ENCODE data around the gene PLXNA4. TPM values are rescaled to one million over a fixed set of nuclear protein-coding genes. Genes with fewer than 3 reads are reported as not detected.

PLXNA4 gene
- total RNA-seq, 1 experiment from 2014 or later = 0.81 TPM

DNA sequence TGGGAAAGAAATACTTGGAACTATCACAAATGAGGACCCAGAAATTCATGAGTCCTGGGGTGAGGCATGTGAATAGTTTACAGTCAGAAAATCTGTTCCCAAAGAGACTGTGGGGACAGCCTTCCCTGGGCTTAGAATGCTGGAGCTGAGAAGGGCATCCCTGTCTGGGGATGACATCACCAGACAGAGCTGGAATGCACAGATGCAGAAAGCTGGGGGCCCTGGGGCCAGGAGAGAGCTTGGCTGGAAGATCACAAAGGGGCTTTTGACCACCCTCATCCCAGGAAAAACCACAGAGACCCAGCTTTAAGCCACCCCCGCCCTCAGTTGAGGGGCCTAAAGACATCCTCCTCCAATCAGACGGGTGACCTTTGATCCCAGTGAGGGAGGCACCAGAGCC is 264.5 kb downstream of the PLXNA4 start:
- Mint-ChIP-seq H3K4me1 (no peaks in the 10 kb centered on the region), H3K9me3 (peaks cover 6% of the 10 kb centered on the region), H3K27ac (no peak overlapping the region), H3K27me3 (ENCODE audit: low read depth) (no peaks in the 10 kb centered on the region; the same call in none of the 2 replicates), H3K4me3 (no peak overlapping the region), H3K36me3 (peaks cover 1% of the 10 kb centered on the region)
- TF ChIP-seq IRF2 (CRISPR knock-in tag; IDR thresholded peaks at IDR 0.05; ENCODE audit: borderline replicate concordance, low read depth) = no peak
- no peak for TF ChIP-seq ZBTB43 (CRISPR knock-in tag; IDR thresholded peaks at IDR 0.05)
- TF ChIP-seq RORB (CRISPR knock-in tag; IDR thresholded peaks at IDR 0.05) = no peak
- TF ChIP-seq, protein P1, sequence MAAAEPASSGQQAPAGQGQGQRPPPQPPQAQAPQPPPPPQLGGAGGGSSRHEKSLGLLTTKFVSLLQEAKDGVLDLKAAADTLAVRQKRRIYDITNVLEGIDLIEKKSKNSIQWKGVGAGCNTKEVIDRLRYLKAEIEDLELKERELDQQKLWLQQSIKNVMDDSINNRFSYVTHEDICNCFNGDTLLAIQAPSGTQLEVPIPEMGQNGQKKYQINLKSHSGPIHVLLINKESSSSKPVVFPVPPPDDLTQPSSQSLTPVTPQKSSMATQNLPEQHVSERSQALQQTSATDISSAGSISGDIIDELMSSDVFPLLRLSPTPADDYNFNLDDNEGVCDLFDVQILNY (CRISPR knock-in tag; IDR thresholded peaks at IDR 0.05) = no peak
- TF ChIP-seq CREM (CRISPR knock-in tag; IDR thresholded peaks at IDR 0.05) = no peak
- TF ChIP-seq ERG (CRISPR knock-in tag; IDR thresholded peaks at IDR 0.05) = no peak
- TF ChIP-seq AR (CRISPR knock-in tag; IDR thresholded peaks at IDR 0.05) = no peak
- no peak for TF ChIP-seq ZNF416 (CRISPR knock-in tag; IDR thresholded peaks at IDR 0.05)
- TF ChIP-seq, protein P2, sequence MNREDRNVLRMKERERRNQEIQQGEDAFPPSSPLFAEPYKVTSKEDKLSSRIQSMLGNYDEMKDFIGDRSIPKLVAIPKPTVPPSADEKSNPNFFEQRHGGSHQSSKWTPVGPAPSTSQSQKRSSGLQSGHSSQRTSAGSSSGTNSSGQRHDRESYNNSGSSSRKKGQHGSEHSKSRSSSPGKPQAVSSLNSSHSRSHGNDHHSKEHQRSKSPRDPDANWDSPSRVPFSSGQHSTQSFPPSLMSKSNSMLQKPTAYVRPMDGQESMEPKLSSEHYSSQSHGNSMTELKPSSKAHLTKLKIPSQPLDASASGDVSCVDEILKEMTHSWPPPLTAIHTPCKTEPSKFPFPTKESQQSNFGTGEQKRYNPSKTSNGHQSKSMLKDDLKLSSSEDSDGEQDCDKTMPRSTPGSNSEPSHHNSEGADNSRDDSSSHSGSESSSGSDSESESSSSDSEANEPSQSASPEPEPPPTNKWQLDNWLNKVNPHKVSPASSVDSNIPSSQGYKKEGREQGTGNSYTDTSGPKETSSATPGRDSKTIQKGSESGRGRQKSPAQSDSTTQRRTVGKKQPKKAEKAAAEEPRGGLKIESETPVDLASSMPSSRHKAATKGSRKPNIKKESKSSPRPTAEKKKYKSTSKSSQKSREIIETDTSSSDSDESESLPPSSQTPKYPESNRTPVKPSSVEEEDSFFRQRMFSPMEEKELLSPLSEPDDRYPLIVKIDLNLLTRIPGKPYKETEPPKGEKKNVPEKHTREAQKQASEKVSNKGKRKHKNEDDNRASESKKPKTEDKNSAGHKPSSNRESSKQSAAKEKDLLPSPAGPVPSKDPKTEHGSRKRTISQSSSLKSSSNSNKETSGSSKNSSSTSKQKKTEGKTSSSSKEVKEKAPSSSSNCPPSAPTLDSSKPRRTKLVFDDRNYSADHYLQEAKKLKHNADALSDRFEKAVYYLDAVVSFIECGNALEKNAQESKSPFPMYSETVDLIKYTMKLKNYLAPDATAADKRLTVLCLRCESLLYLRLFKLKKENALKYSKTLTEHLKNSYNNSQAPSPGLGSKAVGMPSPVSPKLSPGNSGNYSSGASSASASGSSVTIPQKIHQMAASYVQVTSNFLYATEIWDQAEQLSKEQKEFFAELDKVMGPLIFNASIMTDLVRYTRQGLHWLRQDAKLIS (CRISPR knock-in tag; IDR thresholded peaks at IDR 0.05; ENCODE audit: borderline replicate concordance) = no peak
- TF ChIP-seq, protein P3, sequence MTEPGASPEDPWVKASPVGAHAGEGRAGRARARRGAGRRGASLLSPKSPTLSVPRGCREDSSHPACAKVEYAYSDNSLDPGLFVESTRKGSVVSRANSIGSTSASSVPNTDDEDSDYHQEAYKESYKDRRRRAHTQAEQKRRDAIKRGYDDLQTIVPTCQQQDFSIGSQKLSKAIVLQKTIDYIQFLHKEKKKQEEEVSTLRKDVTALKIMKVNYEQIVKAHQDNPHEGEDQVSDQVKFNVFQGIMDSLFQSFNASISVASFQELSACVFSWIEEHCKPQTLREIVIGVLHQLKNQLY (CRISPR knock-in tag; IDR thresholded peaks at IDR 0.05) = no peak
- no peak for TF ChIP-seq NFATC4 (CRISPR knock-in tag; IDR thresholded peaks at IDR 0.05)
- no peak for TF ChIP-seq GRHL2 (CRISPR knock-in tag; IDR thresholded peaks at IDR 0.05; ENCODE audit: insufficient replicate concordance, severe bottlenecking)
- TF ChIP-seq ZBTB21 (CRISPR knock-in tag; IDR thresholded peaks at IDR 0.05; ENCODE audit: borderline replicate concordance) = no peak
- TF ChIP-seq CBFB (CRISPR knock-in tag; IDR thresholded peaks at IDR 0.05; ENCODE audit: low read depth) = no peak
- no peak for TF ChIP-seq SMAD4 (CRISPR knock-in tag; IDR thresholded peaks at IDR 0.05)
- TF ChIP-seq IRF1 (CRISPR knock-in tag; IDR thresholded peaks at IDR 0.05) = no peak
- TF ChIP-seq NFE2L1 (CRISPR knock-in tag; IDR thresholded peaks at IDR 0.05) = no peak
- ChIA-PET CTCF (interaction anchor here (0.9 kb wide), 1 partner anchor 332 kb away, joined by 8 read pairs; no protein-coding TSS in a partner anchor), POLR2A (interaction anchor here (0.7 kb wide), 1 partner anchor 63 kb away, joined by 3 read pairs; no protein-coding TSS in a partner anchor)
- DNase-seq (ENCODE audit: low spot score) (no peak), ATAC-seq (no peak)

Data from WTC11 (cell line).